Measurements from ENCODE around the gene GRIA2. TPM values are rescaled to one million over a fixed set of nuclear protein-coding genes. Genes with fewer than 3 reads are reported as not detected.
"Not testable (repeated sequence)": the region's sequence is repeated elsewhere in the genome, so short reads cannot be mapped to it uniquely, and the experiment has no call there.

Gene GRIA2
- polyA plus RNA-seq (2012; ENCODE audit: low read depth, missing spikeins): not detected

GRCh38 chr4:157220371-157220881, at the start of gene GRIA2:
Gene GRIA2, plus strand, starts transcription at chr4:157220728. Its CDS starts 315 bp downstream, at chr4:157221043.
- FAIRE-seq (no peak), DNase-seq (ENCODE audit: insufficient read length, low spot score) (no peak)
- no peak for TF ChIP-seq POLR2A (IDR thresholded peaks at IDR 0.05; ENCODE audit: low read depth, low read length)
- no peak for TF ChIP-seq POU2F2 (IDR thresholded peaks at IDR 0.05; ENCODE audit: low read depth, low read length)
- no peak for TF ChIP-seq SPI1 (IDR thresholded peaks at IDR 0.05; ENCODE audit: low read depth, low read length)
- TF ChIP-seq TAF1 (IDR thresholded peaks at IDR 0.05; ENCODE audit: low read depth, low read length): no peak

GRCh38 chr4:157172011-157172410, 48.5 kb upstream of the GRIA2 start:
- FAIRE-seq (no peak), DNase-seq (ENCODE audit: insufficient read length, low spot score) (no peak)
- TF ChIP-seq POLR2AphosphoS5 (IDR thresholded peaks at IDR 0.05; ENCODE audit: low read depth, low read length) (no peak), POLR2A (IDR thresholded peaks at IDR 0.05; ENCODE audit: low read depth, low read length) (no peak), TAF1 (IDR thresholded peaks at IDR 0.05; ENCODE audit: low read depth, low read length) (no peak), SPI1 (IDR thresholded peaks at IDR 0.05; ENCODE audit: low read depth, low read length) (no peak), POU2F2 (IDR thresholded peaks at IDR 0.05; ENCODE audit: low read depth, low read length) (no peak), PAX5 (IDR thresholded peaks at IDR 0.05; ENCODE audit: insufficient read depth, low read length, severe bottlenecking) (no peak)

GRCh38 chr4:157180268-157180667, 40.3 kb upstream of the GRIA2 start:
- FAIRE-seq; DNase-seq (ENCODE audit: insufficient read length, low spot score): not testable (repeated sequence)

- DNase-seq (ENCODE audit: insufficient read length, low spot score) (no peak), FAIRE-seq (no peak)
- TF ChIP-seq PAX5 (IDR thresholded peaks at IDR 0.05; ENCODE audit: insufficient read depth, low read length, severe bottlenecking): no peak
- TF ChIP-seq TAF1 (IDR thresholded peaks at IDR 0.05; ENCODE audit: low read depth, low read length): no peak
- no peak for TF ChIP-seq SPI1 (IDR thresholded peaks at IDR 0.05; ENCODE audit: low read depth, low read length)
- TF ChIP-seq POLR2AphosphoS5 (IDR thresholded peaks at IDR 0.05; ENCODE audit: low read depth, low read length): no peak
- no peak for TF ChIP-seq POLR2A (IDR thresholded peaks at IDR 0.05; ENCODE audit: low read depth, low read length)
These were observed 36.2 kb upstream of the GRIA2 start for GRCh38 chr4:157184300-157184699.

- no peak for FAIRE-seq
- no peak for DNase-seq (ENCODE audit: insufficient read length, low spot score)
- TF ChIP-seq SPI1 (IDR thresholded peaks at IDR 0.05; ENCODE audit: low read depth, low read length) (no peak), POU2F2 (IDR thresholded peaks at IDR 0.05; ENCODE audit: low read depth, low read length) (no peak), PAX5 (IDR thresholded peaks at IDR 0.05; ENCODE audit: insufficient read depth, low read length, severe bottlenecking) (no peak)
These were observed 35.2 kb upstream of the GRIA2 start for GRCh38 chr4:157185363-157185762.

GRCh38 chr4:157195374-157195773, 25.2 kb upstream of the GRIA2 start:
- DNase-seq (ENCODE audit: insufficient read length, low spot score) (no peak), FAIRE-seq (no peak)
- no peak for TF ChIP-seq TAF1 (IDR thresholded peaks at IDR 0.05; ENCODE audit: low read depth, low read length)
- TF ChIP-seq POLR2A (IDR thresholded peaks at IDR 0.05; ENCODE audit: low read depth, low read length): no peak
- no peak for TF ChIP-seq POLR2AphosphoS5 (IDR thresholded peaks at IDR 0.05; ENCODE audit: low read depth, low read length)
- no peak for TF ChIP-seq SPI1 (IDR thresholded peaks at IDR 0.05; ENCODE audit: low read depth, low read length)
- TF ChIP-seq PAX5 (IDR thresholded peaks at IDR 0.05; ENCODE audit: insufficient read depth, low read length, severe bottlenecking): no peak
- no peak for TF ChIP-seq POU2F2 (IDR thresholded peaks at IDR 0.05; ENCODE audit: low read depth, low read length)

GRCh38 chr4:157196046-157196445, 24.5 kb upstream of the GRIA2 start:
- FAIRE-seq (no peak), DNase-seq (ENCODE audit: insufficient read length, low spot score) (no peak)
- no peak for TF ChIP-seq POU2F2 (IDR thresholded peaks at IDR 0.05; ENCODE audit: low read depth, low read length)
- no peak for TF ChIP-seq SPI1 (IDR thresholded peaks at IDR 0.05; ENCODE audit: low read depth, low read length)
- TF ChIP-seq POLR2A (IDR thresholded peaks at IDR 0.05; ENCODE audit: low read depth, low read length): no peak
- TF ChIP-seq PAX5 (IDR thresholded peaks at IDR 0.05; ENCODE audit: insufficient read depth, low read length, severe bottlenecking): no peak
- no peak for TF ChIP-seq TAF1 (IDR thresholded peaks at IDR 0.05; ENCODE audit: low read depth, low read length)
- TF ChIP-seq POLR2AphosphoS5 (IDR thresholded peaks at IDR 0.05; ENCODE audit: low read depth, low read length): no peak

- DNase-seq (ENCODE audit: insufficient read length, low spot score) (no peak), FAIRE-seq (no peak)
- TF ChIP-seq PAX5 (IDR thresholded peaks at IDR 0.05; ENCODE audit: insufficient read depth, low read length, severe bottlenecking): no peak
- no peak for TF ChIP-seq POLR2AphosphoS5 (IDR thresholded peaks at IDR 0.05; ENCODE audit: low read depth, low read length)
- no peak for TF ChIP-seq POLR2A (IDR thresholded peaks at IDR 0.05; ENCODE audit: low read depth, low read length)
- no peak for TF ChIP-seq SPI1 (IDR thresholded peaks at IDR 0.05; ENCODE audit: low read depth, low read length)
- no peak for TF ChIP-seq TAF1 (IDR thresholded peaks at IDR 0.05; ENCODE audit: low read depth, low read length)
- TF ChIP-seq POU2F2 (IDR thresholded peaks at IDR 0.05; ENCODE audit: low read depth, low read length): no peak
These were observed 15.8 kb upstream of the GRIA2 start for GRCh38 chr4:157204634-157205244.

- TF ChIP-seq TAF1 (IDR thresholded peaks at IDR 0.05; ENCODE audit: low read depth, low read length) (no peak), POU2F2 (IDR thresholded peaks at IDR 0.05; ENCODE audit: low read depth, low read length) (no peak), PAX5 (IDR thresholded peaks at IDR 0.05; ENCODE audit: insufficient read depth, low read length, severe bottlenecking) (no peak), POLR2A (IDR thresholded peaks at IDR 0.05; ENCODE audit: low read depth, low read length) (no peak), POLR2AphosphoS5 (IDR thresholded peaks at IDR 0.05; ENCODE audit: low read depth, low read length) (no peak), SPI1 (IDR thresholded peaks at IDR 0.05; ENCODE audit: low read depth, low read length) (no peak)
- DNase-seq (ENCODE audit: insufficient read length, low spot score) (no peak), FAIRE-seq (no peak)
These were observed 2.8 kb upstream of the GRIA2 start for GRCh38 chr4:157217708-157218107.

- DNase-seq (ENCODE audit: insufficient read length, low spot score) (no peak), FAIRE-seq (no peak)
- TF ChIP-seq TAF1 (IDR thresholded peaks at IDR 0.05; ENCODE audit: low read depth, low read length) (no peak), SPI1 (IDR thresholded peaks at IDR 0.05; ENCODE audit: low read depth, low read length) (no peak), PAX5 (IDR thresholded peaks at IDR 0.05; ENCODE audit: insufficient read depth, low read length, severe bottlenecking) (no peak), POU2F2 (IDR thresholded peaks at IDR 0.05; ENCODE audit: low read depth, low read length) (no peak), POLR2A (IDR thresholded peaks at IDR 0.05; ENCODE audit: low read depth, low read length) (no peak), POLR2AphosphoS5 (IDR thresholded peaks at IDR 0.05; ENCODE audit: low read depth, low read length) (no peak)
These were observed 687 bp upstream of the GRIA2 start for GRCh38 chr4:157219711-157220370.
